NCI-H446 (cell line): ENCODE results near the gene SNTG2.

Source experiments
- DNase-seq, 2 experiments: peaks; one replicate each; lab custom pipeline; 2025; lab: John Stamatoyannopoulos, UW

SNTG2 gene

DNA sequence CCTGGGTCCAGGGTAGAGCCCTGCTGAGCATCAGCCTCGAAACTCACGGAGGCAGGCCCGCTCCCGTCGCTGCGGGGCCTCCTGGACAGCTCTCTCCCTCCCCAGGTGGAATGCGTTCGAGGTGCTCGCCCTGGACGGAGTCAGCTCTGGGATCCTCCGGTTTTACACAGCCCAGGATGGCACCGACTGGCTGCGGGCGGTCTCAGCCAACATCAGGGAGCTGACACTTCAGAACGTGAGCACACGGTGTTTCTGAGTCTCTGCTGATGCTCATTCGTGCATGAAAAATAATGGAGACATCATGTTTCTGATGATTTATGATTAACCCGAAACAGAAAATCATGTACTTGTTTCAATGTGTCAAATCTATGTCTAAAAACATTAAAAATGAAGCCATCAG lies 287.1 kb downstream of the SNTG2 start:
- DNase-seq: no peak

DNA sequence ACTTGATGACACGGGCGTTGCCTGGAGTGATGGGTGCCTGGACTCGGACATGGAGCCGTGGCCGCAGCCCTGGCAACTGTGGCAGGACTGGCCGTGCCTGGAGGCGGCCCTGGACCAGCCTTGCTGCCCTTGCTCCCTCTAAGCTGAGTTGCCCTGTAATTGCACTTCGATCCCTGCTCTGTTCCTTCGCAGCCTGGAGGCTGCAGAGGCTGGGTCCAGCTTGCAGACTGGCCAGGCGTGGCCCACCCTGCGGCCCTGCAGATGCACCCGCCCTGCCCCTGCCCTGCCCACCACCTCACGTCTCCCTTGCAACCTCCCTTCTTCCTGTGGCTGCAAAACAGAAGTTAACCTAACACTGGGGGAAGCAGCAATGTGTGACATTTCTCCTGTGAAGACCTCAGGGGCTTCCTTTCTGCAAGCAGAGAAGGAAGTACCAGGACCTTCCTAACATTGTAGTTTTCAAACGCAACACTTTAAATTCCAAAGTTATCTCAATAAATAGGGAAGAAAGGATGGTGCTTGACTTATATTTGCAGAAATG lies 288.0 kb downstream of the SNTG2 start:
- DNase-seq: no peak

DNA sequence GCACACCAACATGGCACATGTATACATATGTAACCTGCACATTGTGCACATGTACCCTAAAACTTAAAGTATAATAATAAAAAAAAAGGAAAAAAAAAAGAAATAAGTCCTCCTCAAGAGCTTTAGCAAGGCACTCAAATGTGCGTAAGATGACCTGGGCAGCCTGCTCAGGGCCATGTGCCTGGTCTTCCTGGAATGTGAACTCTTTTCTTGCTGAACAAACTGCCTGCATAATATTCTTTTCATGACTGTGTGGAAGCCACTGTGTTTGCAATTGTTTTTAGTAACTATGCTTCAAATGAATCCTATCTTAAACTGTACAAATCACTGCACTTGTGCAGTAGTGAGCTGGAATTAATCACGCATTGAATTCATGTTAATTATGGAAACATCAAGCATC lies 294.5 kb downstream of the SNTG2 start:
- no peak for DNase-seq

DNA sequence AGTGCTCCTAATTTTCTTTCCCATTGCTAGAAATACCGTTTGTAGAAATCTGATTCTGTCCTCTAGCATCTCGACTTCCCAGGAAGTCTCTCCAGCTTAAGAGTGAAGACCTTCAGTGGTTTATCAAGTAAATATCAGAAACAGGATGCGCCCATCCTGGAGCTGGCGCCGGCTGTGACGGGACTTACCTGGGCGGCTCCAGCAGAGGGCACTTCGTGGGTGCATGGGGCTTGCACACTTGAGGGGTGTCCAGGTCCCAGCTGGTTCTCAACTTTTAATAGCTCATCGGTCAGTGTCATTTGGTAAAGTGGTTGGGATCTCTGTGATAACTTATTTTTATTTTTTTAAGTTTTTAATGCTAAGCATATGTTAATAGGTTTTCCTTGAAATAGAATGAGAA lies 295.6 kb downstream of the SNTG2 start:
- DNase-seq: no peak

DNA sequence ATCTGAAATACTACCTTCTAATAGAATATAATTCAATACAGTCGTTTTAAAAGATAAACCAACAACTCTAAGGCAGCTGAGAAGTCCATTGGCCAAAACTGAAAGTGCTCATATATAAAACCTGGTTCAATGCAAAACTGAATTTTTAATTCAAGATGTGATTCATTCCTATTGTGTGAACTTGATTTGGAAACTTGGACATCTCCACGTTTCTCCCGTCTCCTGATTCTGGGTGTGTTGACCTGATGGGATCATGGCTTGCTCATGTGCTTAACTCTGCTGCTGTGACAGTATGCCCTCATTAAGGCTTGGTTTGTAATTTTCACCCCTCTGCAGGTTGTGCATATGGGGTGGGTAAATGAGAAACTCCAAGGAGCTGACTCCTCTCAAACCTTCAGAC lies 296.3 kb downstream of the SNTG2 start:
- DNase-seq: no peak

DNA sequence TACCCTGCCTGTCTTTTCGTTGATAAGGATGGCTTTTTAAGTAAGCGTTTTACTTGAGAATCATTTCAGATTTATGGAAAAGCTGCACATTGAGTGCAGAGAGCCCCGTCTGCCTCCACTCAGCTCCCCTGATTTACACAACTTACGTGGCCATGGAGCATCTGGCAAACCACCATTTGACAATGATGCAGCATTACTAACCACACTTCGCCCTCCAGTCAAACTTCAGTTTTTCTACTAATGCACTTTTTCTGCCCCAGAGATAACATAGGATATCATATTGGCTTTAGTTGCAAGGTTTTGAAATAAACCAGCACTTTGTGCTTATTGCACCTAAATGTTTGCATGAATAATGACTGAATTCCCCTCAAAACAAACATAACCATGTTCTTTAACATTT lies 297.5 kb downstream of the SNTG2 start:
- no peak for DNase-seq

DNA sequence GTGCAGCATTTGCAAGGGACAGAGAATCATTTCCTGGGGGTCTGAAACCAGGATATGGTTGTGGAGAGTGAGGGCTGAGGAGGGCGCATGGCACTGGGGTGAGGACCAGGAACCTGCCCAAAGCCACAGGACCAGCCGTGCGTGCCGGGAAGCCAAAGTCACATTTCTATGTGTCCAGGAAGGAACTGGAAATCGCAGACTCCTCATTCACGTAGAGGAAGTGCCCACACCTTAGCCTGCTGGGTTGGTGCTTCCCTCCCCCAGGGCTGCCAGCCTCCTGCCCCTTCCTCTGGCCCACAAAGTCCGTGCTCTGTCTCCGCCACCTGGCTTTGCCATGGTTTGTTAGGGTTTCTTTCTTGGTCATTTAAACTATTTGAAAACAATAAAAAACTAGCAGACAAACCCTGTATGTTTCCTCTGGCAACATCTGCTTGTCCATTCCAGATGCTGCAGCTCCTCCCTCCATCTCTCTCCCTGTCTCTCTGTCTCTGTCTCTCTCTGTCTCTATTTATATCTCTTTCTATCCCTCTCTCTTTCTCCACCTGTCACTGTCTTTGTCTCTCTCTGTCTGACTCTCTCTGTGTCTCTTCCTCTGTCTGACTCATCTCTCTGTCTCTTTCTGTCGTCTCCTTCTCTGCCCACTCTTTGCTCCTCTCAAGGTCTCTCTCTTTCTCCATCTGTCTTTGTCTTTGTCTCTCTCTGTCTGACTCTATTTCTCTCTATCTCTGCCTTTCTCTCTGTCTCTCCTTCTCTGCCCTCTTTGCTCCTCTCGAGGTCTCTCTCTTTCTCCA lies 299.4 kb downstream of the SNTG2 start:
- no peak for DNase-seq

DNA sequence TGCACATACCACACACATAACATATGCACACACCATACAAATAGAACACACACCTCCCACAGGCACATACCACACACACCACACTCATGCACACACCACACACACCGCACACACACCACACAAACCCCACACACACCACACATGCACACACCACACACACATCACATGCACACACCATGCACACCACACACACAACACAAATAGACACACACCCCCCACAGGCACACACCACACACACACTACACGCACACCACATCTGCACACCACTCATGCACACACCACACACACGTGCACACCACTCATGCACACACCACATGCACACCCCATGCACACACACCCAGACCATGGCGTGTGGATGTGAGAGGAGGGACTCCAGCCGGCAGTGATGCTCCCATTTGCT lies 300.9 kb downstream of the SNTG2 start:
- no peak for DNase-seq

DNA sequence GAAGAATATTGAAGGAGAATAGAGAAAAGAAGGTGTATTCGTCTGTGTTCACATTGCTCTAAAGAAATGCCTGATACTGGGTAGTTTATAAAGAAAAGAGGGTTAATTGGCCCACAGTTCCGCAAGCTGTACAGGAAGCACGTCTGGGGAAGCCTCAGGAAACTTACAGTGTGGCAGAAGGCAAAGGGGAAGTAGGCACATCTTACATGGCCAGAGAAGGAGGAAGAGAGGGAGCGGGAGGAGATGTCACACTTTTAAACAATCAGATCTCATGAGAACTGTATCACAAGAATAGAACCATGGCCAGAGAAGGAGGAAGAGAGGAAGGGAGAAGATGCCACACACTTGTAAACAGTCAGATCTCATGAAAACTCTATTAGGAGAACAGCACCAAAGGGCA lies 303.0 kb downstream of the SNTG2 start:
- DNase-seq: no peak

DNA sequence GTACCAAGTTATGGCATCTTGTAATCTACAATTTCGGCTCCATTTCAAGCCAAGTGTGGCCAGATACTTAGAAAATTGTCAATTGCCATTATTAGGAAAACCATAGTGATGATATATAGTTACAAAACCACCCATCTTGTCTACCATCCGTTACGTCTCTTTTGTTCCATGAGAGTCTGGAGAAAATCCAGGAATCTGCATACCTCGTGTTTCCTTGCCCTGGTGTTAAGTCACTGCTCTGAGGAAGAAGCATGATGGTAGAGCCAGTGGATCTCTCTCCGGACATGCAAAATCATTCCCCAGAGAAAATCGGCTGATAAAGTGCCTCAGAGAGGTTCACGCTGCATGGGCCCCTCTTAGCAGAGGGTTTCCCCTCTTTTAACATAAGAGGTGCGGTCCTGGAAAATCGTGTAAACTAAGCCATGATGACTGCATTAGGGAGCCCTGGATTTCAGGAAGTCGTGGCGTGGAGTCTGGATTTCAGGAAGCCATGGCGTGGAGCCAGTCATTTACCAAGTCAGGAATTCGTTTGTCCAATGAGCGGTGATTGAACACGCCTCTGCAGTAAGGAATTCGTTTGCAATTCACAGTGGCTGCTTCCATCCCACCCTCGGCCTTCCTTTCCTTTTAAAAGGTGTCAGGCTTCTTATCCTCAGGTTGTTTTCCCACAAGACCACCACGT lies 304.2 kb downstream of the SNTG2 start:
- no peak for DNase-seq

DNA sequence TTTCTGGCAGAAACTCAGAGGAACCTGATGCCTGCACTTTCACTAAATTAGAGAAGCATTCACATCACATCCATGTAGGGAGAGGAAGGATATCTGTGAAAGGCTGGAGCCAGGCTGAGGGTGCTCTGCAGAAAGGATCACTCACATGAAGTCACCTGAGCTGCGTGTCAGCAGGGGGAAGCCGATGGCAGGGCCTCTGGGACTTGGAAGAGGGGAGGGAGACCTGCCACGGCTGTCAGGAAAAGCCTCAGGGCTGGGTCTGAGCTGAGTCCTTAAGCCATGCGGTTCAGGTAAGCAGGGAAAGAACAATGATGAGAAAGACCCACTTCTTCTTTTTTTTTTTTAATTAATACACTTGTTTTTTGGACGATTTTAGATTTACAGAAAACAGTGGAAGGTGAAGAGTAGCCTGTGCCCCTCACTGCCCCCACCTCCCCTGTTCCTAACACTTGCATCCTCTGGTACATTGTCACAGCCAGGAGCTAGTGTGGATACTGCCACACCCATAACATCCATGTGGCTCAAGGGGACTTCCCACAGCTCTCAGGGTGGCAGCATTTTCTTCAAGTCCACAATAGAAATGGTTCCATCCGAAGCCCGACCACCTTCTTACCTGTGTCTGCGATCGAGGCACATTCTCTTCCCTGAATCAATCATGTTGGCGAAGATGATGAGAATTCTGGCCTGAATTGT lies 306.1 kb downstream of the SNTG2 start:
- DNase-seq: no peak

DNA sequence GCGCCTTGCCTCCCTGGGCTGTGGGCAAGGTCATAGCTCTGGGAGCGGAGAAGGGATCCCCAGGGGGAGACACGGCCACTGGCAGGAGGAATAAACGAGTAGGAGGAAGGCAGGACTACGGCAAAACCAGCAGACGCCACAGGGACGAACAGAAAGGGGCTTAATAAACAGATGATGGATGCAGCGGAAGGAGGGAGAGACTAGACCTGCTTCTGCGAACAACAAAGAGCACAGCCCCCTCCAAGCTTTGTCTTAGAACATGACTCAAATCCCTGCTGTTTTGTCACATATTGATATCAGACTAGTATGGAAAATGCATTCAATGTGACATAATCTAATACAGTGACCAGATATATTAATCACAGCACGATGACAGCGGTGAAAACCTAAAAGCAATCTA lies 306.7 kb downstream of the SNTG2 start:
- no peak for DNase-seq

DNA sequence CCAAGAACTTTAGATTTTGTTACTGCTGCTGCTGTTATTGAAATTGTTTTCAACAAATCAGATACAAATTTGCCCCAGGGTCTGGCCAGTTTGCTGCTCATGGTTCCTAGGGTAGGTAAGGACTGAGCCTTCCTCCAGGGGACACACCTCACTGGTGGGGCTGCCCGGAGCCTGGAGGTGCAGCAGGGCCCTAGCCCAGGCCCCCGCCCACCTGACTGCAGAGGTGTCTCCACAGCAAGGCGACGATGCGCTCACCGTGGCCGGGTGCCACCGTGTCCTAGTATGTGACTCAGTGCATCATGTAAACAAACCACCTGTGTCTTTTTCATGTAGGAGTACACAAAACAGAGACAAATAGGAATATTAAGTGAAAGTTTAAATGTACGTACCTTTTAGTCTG lies 309.1 kb downstream of the SNTG2 start:
- no peak for DNase-seq

DNA sequence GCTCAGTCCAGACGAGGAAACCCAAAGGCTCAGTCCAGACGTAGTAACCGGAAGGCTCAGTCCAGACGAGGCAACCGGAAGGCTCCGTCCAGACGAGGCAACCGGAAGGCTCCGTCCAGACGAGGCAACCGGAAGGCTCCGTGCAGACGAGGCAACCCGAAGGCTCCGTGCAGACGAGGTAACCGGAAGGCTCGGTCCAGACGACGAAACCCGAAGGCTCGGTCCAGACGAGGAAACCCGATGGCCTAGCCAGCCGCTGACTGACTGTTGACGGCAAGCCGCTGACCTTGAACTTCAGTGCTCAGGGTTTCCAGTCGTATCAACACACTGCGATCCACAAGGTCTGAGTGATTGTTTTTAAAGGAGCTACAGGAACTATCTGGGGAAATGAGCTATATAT lies 312.0 kb downstream of the SNTG2 start:
- no peak for DNase-seq

DNA sequence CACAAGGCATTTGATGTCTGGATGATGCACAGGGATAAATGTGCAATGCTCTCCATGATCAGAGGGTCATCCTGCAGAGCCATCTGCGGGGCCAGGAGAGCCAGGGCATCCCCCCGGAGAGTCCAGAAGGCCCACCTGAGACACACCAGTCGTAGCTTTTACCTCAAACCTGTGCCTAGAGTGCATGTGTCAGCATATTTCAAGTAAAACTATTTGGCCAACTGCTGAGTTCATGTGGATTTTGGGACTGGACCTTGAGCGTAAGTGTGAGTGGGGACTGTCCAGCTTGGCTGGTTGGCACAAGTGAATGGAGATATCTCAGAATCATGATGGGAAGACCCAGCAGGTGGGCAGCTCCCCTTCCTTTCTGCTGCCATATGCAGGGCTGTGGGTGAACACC lies 314.8 kb downstream of the SNTG2 start:
- no peak for DNase-seq

DNA sequence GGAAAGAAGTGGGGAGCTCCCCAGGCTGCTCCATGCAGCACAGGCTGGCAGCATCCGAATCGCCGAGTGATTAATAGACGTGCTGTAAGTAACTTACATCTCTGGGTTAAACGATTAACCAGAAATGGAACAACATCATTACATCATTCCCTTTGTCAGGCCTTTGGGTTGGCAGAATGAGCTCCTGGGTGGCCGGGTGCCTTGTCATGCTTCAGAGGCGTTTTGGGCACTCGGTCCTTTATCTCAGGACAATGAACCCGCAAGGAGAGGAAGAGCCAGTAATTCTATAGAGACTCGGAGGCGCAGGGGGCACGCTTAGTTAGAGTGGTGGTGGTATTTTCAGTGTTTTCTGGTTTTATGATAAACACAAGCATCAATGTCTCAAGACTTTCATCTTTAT lies 315.7 kb downstream of the SNTG2 start:
- DNase-seq: no peak

DNA sequence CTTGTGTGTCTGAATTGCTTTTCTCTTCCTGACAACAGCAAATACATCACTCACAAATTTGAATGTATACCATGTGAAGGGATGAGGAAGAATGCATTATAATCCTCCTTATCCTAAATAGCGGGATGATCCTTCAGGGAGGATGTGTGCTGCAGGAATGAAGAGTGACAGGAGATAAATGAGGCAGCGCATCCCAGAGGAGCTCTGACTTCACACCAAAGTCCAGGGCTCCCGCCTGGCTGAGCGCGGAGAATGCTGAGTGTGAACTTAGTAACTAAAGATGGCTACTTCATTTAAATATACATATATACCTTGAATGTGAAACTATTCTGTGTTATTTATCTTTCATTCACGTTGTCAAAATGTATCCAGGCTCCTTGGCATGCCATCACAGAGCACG lies 317.4 kb downstream of the SNTG2 start:
- DNase-seq: no peak

DNA sequence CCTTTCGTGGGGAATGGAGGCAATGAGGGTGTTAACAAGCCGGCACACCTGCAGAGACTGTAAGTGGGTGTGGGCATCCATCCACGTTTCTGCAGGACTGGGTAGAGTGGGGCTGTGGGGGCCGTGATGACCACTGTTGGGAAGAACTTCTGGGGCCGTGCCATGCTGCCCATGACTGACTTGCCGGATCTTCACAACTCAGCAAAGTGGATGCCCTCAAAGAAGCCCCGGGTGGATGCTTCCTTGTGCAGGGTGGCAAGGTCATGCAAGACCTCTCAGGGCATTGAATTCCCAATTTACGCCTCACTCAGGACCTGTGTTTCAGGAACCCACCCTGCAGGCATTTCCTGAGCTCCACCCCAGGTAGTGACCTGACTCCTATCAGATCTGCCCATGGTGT lies 319.2 kb downstream of the SNTG2 start:
- no peak for DNase-seq

DNA sequence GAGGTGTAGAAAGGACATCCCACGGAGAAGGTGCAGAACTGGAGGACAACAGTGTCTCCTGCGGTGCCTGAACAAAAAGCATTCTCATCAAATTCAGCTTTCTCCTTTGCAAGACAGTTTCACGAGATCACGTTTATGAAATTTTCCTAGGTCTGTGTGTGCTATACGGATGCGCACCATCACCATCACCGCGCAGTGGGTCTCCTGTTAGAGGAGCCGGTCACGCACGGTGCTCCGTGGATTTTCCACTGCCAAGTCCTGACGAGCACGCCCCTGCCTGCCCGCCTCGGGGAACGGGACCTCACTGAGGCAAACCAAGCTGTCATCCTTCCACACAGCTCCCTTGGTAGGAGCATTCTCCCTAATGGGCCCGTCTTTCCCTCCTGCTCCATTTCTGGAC lies 322.2 kb downstream of the SNTG2 start:
- no peak for DNase-seq

DNA sequence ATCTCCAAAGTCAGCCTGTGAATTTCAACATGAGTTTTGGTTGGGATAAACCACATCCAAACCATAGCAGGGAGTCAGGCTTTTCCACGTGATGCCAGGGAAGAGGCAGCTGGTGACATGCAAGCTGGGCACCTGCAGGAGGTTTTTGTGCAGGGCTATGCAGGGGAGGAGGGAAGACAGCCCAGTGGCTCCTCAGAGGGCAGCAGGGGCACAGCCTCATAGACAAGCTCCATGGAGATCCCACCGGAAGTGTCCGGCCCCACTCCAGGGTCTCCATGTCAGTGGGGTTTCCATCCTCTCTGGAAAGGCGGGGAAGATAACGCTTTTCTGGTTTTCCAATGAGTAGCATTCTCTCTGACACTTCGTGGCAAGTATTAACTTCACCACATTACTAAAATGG lies 327.0 kb downstream of the SNTG2 start:
- no peak for DNase-seq

DNA sequence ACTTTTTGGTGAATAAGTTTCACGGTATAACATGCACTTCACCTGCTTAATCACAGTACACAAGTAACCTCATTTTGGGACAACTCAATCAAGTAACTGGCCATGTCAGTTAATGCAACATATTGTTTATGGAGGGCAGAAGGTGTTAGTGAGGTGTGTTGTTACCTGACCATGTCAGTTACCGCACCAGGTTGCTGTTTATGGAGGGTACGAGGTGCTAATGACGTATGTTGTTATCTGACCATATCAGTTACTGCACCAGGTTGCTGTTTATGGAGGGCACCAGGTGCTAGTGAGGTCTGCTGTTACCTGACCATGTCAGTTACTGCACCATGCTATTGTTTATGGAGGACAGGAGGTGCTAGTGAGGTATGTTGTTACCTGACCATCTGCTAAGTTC lies 327.5 kb downstream of the SNTG2 start:
- no peak for DNase-seq

DNA sequence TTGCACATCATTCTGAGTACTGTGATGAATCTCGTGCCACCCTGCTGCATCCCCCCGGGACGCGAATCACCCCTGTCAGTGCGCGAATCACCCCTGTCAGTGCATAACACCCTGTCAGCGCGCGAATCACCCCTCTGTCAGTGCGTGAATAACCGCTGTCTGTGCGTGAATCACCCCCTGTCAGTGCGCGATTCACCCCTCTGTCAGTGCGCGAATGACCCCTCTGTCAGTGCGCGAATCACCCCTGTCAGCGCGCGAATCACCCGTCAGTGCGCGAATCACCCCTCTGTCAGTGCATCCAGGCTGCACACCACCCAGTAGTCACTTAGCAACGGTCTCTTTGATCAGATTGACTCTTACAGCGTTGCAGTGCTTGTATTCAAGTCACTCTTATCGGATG lies 328.2 kb downstream of the SNTG2 start:
- DNase-seq: no peak

DNA sequence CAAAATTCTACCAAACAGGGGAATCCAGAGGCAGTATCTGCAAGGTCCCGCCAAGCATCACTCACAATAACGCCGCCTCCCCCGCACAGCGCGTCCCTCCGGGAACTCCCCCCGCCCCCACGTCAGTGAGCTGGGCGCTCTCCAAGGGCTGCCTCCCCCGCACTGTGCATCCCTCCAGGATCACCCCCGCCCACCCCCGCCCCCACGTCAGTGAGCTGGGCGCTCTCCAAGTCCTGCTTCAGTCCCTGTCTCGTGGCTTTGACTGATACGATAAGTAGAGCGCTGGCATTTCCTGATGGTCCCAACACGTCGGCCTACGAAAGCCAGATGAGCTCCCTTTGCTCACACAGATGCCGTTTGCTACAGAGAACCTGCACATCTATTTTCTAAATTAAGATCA lies 331.9 kb downstream of the SNTG2 start:
- no peak for DNase-seq
